GM18858 (cell line): ENCODE data around the gene EEFSEC.

Experiments
- ATAC-seq: cut with Tn5 transposase; IDR thresholded peaks from one replicate; pipeline ENCODE4 v1.9.1; 2021; ENCODE audit not compliant: unreplicated experiment

The EEFSEC gene

DNA sequence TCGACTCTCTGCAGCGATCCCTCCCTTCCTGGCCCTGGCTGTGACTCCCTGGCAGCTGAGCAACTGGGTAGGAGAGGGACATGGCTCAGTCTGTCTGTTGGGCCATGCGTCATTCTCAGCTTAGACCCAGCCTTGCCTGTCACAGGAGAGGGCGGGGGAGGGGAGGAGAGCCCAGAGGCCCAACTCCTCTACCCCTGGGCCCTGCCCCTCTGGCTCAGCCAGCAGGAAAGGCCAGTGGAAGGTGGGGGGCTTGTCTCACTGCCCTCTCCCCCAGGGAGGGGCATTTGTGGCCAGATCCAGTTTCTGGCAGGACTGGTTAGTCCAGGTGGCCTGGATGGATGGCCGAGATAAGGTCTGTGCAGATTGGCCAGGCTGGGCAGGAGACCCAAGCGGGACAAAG, 281.8 kb downstream of the EEFSEC start:
- no peak for ATAC-seq

DNA sequence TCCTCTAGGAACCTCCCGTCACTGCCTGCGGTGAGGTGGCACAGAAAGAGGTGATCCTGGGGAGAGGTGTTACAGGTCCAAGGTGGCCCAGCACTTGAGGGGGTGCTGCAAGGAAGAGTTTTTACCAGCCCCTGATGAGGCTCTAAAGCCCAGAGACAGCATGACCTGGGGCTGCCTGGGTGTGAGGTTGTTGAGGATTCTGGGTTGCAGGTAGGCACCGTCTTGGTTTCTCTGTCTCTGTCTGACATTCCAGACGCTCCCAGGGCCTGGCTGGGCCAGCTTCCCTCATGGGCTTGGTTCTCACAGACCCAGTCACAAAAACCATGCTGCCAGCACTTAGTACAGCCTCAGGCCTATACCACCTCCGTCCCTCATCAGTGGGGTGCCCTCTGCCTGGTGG, 282.3 kb downstream of the EEFSEC start:
- no peak for ATAC-seq

DNA sequence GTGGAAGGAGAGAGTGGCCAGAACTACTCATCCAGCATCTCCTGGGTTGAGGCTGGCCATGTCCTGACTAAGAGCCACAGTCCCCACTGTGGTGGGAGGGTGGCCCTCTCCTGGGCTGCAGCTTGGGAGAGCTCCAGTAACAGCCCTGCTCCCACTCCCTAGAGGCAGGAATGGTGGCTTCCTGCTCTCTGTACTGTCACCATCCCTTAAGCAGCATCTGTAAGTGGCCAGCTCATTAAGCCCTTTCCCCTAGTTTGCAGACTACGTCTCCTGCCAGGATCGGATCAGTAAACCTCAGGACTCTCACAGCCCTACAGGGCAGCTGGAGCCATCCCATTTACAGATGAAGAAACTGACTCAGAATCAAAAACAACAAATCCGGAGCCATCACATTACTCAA, 282.9 kb downstream of the EEFSEC start:
- no peak for ATAC-seq

DNA sequence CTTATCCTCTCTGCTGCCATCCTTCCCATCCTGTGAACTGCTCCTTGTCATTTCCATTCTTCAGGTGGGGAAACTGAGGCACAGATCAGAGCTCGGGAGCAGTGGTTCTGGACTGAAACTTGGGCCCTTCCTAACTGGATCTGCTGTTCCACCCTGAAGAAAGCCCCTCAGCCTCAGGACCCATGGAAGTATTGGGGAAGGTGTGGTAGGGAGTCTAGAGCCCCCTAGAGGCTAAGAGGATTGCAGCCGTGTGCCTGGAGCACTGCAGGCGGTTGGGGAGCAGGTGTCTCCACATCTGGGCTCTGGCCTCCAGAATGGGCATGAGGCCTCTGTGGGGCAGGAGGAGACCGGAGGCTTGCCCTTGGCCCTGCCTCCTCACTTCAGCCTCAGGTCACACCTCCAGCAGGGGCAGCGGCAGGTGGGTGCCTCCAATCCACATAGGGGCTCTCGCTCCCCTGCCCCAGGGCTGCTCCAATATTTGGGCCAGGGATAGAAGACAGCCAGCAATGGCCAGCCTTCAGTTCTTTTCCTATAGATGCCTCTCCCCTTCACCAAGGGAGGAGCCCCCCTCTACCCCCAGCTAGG, 285.3 kb downstream of the EEFSEC start:
- ATAC-seq: no peak

DNA sequence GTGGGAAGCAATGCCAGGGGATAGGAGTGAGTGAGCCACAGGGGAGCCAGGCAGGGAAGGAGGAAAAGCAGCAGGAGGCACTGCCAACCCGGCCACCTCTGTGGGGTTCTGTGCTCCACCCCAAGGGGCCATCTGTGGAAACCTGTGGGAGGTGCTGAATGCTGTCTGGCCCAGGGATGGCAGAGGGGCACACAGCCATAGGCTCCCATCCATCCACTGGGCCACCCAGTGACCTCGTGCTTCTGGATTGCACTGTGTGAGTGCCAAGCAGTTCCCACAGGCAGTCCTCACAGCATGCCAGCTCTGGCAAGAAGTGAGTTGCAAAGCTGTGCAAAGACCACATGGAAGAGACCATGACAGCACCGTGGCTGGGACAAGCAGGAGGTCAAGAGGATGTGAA, 285.9 kb downstream of the EEFSEC start:
- no peak for ATAC-seq

- no peak for ATAC-seq
Measured at GRCh38 chr3:128442070-128442469, 288.8 kb downstream of the EEFSEC start.

- ATAC-seq: no peak
Measured at GRCh38 chr3:128442949-128443348, 289.7 kb downstream of the EEFSEC start.

DNA sequence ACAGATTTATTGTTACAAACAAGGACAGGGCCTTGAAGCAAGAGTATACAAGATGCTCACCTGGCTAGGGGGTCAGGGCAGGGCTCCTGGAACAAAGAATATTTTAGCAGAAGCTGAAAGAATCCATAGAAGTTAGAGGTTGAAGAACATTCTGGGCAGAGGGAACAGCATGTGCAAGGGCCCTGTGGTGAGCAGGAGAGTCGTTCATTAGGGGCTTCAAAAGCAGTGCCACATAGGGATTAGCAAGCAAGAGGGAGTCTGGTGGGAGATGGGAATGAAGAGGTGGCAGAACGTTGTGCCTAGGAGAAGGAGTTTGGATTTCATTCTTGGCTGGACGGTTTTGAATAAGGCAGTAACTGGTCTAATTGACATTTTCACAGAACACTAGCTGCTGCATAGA, 290.5 kb downstream of the EEFSEC start:
- ATAC-seq: no peak

GRCh38 chr3:128445357-128445756, 292.1 kb downstream of the EEFSEC start:
- ATAC-seq: no peak

DNA sequence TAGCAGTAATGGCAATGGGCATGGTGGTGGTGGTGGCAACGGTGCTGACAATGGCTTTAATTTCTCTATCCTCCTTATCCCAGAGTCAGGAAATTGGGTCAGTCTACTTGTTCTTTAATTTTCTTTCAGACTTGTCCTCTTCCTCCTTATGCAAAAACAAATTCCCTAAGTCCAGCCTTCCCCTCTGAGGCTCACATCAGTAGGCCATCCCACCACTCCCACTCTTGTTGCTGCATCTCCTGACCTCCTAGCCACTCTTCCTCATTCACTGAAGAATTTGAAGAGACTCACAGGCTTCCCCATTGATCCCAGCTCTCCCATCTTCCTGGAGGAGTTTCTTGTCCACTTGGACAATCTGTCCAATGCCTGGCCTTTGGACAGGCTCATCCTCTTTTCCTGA, 293.5 kb downstream of the EEFSEC start:
- no peak for ATAC-seq

DNA sequence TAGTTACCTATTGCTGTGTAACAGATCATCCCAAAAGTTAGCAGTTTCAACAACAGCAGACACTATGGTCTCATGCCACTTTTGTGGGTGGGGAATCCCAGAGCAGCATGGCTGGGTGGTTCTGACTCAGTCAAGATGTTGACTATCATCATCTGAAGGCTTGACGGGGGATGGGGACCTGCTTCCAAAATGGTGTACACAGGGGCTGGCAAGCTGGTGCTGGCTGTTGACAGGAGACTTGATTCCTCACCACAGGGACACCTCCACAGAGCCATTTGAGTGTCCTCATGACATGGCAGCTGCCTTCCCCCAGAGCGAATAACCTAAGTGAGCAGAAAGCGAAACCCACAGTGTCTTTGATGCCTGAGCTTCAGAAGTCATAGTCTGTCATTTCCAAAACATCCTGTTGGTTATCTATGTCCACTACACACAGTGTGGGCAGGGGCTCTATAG, 294.3 kb downstream of the EEFSEC start:
- ATAC-seq: no peak

- no peak for ATAC-seq
Measured at GRCh38 chr3:128448491-128448890, 295.2 kb downstream of the EEFSEC start.

- no peak for ATAC-seq
Measured at GRCh38 chr3:128449111-128449638, 295.9 kb downstream of the EEFSEC start.

DNA sequence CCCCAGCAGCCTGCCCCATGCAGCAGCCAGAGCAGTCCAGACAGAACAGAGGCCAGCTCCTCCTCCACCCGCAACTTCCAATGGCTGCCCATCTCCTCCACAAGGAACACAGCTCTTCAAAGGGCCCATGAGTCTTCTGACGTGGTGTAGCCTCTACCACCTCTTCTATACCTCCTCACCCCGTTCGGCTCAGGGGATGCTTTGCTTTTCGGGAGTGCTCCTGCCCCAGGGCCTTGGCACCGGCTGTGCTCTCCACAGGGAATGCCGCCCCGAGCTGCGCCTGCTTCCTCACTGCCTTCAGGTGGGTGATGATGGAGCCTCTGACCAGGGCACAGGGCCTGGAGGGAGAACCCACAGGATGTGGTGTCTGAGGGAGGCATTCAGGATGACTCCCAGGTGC, 298.8 kb downstream of the EEFSEC start:
- ATAC-seq: no peak

DNA sequence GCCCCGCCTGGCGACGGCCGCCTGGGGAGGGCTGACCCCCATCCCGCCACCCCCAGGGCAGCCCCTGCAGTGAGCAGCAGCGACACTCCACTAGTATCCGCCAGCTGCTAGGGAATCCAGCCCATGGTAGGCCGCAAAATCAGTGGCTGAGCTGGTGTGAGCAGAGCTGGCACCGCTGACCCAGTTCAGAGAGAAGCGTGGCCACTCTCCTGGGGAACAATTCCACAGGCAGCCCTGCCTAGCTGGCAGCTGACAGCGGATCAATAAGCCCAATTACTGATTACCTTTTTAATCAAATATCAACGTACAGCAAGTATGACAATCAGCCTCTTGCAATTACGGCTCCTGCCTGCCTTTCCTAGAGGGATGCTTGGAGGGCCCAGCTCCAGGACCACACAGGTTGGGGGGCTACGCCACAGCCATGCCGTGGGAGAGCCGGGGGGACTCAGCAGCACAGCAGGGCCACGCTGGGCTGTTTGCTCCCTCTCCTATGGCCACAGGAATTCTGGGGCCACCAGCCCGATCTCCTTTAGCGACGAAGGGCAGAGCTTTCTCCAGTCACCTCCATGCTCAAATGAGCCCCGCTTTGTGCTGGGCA, 299.5 kb downstream of the EEFSEC start:
- no peak for ATAC-seq

DNA sequence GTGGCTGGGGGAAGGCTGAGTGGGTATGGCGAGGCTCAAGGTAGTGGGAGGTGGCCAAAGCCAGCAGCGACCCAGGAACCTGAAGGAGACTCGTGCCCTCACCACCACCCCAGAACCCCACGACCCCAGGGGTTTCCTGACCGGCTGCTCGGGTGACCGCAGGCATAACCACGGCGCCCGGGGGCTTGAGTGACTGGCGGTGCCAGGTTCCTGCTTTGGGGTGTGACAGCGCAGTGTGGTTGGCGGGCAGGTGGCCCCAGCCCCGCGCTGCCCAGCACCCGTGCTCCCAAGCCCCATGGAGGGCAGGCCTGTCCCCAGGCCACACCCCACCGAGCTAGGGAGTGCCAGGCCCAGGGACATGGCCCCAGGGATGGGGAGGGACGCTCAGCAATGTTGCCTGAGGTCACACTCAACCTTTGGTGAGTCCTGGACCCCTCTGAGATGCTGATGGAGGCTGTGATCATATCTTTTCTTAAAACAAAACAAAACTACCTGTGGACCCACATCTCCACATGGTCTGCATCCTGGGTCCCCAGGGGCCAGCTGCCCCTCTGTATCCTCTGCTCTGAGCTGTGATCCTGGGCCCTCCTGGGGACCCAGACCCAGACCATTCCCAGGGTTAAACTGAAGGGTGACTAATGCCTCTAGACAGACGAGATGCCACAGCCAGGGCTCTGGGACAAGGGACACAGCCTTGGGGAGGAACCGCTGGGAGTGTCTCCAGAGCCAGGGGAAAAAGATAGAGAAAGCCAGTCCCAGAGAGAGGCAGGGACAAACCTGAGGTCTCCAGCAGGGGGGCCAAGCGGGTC, 300.4 kb downstream of the EEFSEC start:
- no peak for ATAC-seq

DNA sequence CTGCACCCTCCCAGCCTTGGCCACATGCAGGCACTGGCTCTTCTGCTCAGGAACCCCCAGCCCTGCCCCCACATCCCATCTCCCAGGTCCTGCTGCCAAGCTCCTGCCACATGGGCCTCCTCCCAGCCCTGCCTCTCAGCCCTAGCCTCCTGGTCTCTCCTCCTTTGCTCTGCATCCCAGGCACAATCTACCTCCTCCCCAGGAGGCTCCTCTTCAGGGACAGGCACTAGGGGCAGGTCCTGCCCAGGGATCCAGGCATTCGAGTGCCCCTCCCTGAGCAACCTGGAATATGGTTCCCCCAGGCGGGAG, 301.0 kb downstream of the EEFSEC start:
- no peak for ATAC-seq

DNA sequence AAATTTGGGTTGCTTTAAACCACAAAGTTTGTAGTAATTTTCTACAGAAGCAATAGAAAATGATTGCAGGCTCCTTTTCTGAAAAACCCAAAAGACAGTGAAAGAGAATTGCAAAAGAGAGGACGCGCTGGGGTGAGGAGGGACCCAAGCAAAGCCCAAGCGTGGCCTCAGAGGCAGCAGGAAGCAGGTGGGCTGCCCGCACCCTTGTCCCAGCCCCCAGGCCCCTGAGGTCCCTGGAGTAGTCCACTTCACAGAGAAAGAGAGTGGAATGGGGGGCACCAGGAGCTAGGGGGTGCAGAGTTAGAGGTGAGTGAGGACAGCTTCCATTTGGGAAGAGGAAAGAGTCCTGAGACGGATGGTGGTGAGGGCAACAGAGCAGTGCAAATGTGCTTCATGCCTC, 301.8 kb downstream of the EEFSEC start:
- ATAC-seq: no peak

- no peak for ATAC-seq
Measured at GRCh38 chr3:128455786-128456748, 302.8 kb downstream of the EEFSEC start.

GRCh38 chr3:128456776-128457715, 303.8 kb downstream of the EEFSEC start:
- ATAC-seq: no peak
